ENCODE results near the gene PLXNB3. TPM values are rescaled to one million over a fixed set of nuclear protein-coding genes. Genes with fewer than 3 reads are reported as not detected.
"Not testable (repeated sequence)": the region's sequence is repeated elsewhere in the genome, so short reads cannot be mapped to it uniquely, and the experiment has no call there.

PLXNB3 gene
- total RNA-seq, 1 experiment from 2014 or later = 2.3 TPM

DNA sequence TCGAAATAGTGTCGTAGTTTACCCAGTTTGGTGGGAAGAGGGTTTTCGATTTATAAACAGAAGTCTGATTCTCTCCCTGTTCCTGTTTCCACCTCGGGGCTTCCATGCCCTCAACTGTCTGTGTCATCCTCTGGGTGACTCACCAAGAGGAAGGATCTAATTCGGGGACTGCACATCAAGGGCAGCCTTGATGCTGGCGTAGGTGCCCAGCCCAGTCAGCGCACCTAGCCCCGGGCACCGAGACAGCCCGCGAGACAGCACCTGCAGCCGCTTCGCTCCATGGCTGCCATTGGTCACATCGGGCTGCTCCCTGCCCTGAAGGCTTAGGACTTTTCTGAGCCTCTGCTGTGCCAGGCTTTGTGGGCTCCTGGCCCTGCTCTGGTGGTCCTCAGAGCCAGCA, 31.6 kb upstream of the PLXNB3 start:
- peak; percentile 28 for DNase-seq (ENCODE audit: low read depth)

DNA sequence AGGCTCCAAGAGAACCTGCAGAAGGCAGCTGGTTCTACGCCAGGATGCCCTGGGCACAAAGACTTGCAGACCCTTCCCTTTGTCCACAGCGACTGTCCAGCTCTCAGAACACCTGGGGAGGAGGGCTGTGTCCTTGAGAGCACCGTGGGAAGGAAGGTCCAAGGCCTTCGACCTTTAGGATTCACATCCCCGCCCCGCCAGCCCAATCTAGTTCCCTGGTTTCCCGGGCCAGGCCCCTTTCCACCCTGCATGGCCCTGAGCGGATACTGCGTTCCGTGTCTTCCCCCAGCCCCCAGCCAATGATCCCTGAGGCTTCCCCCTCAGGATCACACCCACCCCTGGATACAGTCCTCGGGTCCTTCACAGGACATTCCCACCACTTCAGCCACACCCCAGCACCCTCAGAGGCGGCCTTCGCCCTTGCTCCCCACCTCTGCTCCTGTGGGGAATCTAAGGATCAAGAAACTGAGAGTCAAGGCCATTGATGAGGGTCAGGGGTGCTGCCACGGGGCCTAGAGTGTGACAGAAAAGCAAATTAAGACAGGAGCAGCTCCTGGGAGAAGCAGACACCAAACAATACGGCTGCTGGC, 30.3 kb upstream of the PLXNB3 start:
- DNase-seq (ENCODE audit: low read depth) = no peak

DNA sequence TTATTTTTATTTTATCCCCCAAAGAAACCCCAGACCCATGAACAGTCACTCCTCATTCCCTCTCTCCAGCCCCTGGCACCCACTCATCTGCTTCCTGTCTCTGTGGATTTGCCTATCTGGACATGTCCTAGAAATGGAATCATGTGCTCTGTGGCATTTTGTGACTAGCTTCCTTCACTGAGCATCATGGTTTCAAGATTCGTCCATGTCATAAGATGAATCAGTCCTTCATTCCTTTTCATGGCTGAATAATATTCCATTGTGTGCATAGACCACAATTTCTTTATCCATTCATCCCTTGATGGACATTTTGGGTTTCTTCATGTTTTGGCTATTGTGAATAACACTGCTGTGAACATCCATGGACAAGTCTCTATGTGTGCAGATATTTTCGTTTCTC, 29.2 kb upstream of the PLXNB3 start:
- DNase-seq (ENCODE audit: low read depth) = no peak

DNA sequence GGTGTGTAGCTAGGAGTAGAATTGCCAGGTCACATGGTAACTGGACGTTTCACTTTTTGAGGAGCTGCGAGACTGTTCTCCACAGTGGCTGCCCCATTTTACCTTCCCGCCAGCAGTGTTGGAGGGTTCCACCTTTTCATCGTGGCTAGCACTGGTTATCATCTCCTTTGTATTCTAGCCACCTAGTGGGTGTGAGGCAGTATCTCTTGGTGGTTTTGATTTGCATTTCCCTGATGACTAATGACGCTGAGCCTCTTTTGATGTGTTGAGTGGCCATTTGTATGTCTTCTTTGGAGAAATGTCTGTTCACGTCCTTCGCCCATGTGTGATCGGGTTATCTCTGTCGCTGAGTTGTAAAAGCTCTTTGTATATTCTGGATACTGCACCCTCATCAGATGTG, 28.8 kb upstream of the PLXNB3 start:
- DNase-seq (ENCODE audit: low read depth) = peak; percentile 24

DNA sequence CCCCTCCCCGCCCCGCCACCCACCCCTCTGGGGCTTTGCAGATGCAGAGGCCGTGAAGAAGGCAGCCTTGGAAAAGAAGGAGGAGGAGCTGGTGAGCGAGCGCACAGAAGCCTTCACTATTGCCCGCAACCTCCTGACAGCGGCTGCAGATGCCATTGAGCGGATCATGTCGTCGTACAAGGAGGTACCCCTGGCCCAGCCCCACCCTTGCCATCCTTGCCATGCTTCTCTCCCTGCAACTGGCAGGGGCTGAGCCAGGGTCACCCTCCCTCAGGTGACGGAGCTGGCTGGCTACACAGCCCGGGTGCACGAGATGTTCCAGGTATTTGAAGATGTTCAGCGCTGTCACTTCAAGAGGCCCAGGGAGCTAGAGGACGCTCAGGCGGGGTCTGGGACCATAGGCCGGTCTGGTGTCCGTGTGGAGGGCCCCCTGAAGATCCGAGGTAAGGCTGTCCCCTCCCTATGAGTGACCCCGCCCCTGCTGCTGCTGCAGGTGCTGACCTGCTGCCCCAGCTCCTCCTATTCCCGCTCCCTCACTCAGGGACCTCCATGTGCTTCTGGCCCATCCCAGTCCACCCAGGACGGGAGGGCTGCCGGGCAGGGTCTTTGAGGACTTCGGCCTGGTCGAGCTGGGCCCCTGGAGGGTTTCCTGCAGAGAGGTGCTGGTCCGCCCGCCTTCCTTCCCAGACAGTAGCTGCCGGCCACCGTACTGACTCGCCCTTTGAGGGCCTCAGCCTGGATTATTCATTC, 27.8 kb upstream of the PLXNB3 start:
- DNase-seq (ENCODE audit: low read depth) = no peak

DNA sequence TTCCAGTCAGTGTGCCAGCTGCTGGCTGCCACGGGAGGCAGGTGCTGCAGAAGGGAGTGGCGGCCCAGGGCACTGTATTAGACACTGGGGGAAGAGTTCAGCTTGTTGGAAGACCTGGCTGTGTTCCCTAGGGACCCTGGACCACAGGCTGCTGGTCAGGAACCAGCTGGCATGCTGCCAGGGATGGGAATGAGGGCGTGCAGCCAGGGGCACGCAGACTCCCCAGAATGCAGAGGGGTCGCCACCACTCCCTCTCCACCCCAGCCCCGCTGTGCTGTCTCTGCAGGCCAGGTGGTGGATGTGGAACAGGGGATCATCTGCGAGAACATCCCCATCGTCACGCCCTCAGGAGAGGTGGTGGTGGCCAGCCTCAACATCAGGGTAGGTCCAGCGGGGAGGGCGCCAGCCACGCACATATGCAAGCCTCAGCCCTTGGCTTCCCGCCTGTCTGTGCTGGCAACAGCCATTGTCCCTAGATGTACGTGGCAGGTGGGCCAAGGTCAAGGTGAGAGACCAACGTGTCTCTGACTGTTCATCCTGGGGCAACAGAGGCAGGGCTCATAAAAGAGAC, 27.1 kb upstream of the PLXNB3 start:
- no peak for DNase-seq (ENCODE audit: low read depth)

DNA sequence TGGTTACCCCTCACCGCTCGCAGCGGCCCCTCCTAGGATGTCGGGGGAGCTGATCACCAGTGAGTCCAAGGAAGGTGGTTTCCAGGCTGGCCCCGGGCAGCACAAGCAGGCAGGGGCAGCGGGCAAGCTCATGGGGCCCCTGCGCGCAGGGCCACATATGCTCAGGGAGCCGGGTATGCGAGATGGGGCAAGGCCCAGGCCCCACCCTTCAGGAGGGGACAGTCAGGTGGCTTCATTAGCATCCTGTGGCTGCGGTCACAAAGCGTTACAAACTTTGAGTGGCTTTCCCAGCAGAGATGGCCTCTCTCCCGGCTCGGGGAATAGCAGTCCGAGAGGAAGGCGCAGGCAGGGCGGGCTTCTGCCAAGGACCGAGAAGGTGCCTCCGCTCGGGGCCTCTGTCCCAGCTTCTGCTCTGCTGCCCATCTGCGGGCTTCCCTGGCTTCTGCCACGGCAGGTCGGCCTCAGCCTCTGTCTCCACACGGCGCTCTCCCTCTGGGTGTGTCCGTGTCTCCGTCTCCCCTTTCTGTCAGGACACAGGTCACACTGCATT, 25.9 kb upstream of the PLXNB3 start:
- DNase-seq (ENCODE audit: low read depth) = no peak

DNA sequence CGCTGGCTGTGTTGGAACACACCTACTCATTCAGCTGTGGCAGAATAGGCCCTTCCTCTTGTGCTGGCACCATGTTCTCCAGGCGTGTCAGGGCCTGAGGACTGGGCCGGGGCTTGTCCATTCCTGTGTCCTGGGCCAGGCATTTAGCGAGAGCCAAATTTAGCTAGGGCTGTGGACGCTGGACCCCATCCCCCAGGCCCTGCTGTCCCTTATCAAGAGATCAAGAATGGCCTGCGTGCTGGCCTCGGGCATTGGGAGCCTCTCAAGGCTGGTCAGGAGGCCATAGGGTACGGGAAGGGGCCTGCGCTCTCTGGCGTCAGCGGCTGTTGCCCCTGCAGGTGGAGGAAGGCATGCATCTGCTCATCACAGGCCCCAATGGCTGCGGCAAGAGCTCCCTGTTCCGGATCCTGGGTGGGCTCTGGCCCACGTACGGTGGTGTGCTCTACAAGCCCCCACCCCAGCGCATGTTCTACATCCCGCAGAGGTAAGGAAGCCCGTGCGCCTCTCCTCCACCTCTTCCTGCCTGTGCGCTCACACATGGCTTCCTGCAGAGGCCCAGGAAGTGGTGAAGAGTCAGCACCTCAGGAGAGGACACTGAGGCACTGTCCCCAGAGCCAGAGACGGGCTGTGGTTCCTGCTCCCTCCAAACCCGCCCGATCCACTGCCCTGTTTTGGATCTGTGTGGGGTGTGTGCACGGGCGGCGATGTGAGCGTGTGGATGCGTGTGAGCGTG, 24.1 kb upstream of the PLXNB3 start:
- DNase-seq (ENCODE audit: low read depth) = no peak

DNA sequence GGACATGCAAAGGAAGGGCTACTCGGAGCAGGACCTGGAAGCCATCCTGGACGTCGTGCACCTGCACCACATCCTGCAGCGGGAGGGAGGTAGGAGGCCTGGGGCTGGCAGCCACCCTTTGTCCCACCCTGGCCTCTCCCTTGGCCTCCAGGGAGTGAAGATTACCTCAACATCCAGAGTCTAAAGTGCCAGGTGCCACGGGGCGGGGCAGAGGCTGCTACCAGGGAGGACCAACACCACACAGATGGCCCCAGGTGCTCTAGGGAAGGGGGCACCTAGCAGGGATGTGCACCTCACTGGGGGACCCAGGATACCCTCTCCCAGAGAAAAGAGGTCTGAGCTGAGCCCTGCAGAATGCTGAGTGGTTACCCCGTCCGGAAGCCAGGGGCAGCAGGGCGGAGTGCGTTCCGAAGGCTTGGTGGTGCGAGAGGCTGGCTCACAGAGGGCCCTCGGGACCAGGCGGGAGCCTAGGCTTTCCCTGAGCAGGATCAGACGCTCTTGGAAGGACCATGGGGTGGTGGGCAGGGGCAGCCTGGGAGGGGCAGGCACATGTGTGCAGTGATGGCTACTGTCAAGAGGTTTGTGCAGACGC, 23.3 kb upstream of the PLXNB3 start:
- DNase-seq (ENCODE audit: low read depth) = no peak

DNA sequence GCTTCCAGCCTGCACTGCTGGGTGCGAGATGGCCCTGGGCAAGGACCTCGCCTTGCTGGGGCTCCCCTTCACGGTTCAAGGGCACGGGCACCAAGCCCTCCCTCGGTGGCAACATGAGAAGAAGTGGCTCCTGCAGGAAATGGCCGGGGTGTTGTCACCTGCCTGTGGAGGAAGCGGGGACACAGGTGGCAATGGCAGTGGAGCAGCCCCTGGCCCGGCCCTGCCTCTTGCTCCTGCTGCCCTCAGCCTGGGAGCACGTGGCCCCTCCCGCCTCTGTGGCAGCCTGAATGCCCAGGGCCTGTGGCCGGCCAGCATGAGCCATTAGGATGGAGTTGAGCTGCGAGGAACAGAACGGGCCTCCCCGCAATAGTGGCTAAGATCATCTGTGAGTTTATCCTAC, 22.6 kb upstream of the PLXNB3 start:
- no peak for DNase-seq (ENCODE audit: low read depth)

DNA sequence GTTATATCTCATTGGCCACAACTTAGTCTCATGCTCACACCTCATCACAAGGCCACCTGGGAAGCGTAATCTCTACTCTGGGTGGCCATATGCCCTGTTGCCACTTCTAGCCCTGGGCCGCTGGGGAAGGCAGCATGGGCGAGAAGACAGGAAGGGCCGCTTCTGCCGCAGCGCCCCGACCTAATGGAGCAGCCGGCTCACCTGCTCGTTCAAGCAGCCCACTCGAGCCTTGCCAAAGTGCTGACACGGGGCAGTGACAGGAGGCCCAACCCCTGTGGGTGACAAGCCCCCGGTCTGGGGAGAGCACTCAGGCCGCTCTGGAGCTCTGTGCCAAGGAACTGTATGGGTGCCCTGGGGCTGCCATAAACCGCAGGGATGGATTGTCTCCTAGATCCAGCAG, 21.9 kb upstream of the PLXNB3 start:
- DNase-seq (ENCODE audit: low read depth) = not testable (repeated sequence)

DNA sequence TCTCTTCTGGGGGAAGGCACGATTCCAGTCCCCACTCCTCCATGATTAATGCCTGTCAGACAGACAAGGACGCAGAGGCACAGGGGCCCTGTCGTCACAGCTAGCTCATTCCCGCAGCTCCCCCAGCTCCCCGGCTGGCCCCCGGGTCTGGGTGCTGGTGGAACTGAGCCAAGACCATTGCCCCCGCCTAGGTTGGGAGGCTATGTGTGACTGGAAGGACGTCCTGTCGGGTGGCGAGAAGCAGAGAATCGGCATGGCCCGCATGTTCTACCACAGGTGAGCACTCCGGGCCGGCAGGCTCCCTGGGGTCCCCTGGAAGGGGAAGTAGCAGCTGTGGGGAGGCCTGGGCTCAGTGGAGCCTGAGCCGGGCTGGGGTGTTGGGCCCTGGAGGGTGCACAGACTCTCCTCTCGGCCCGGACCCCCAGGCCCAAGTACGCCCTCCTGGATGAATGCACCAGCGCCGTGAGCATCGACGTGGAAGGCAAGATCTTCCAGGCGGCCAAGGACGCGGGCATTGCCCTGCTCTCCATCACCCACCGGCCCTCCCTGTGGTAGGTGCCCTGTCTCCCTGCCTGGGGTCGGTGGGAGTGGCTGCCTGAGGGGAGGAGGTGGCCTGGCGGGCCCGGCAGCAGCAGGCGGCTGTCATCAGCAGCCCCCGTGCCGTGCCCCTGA, 21.1 kb upstream of the PLXNB3 start:
- DNase-seq (ENCODE audit: low read depth) = not testable (repeated sequence)

DNA sequence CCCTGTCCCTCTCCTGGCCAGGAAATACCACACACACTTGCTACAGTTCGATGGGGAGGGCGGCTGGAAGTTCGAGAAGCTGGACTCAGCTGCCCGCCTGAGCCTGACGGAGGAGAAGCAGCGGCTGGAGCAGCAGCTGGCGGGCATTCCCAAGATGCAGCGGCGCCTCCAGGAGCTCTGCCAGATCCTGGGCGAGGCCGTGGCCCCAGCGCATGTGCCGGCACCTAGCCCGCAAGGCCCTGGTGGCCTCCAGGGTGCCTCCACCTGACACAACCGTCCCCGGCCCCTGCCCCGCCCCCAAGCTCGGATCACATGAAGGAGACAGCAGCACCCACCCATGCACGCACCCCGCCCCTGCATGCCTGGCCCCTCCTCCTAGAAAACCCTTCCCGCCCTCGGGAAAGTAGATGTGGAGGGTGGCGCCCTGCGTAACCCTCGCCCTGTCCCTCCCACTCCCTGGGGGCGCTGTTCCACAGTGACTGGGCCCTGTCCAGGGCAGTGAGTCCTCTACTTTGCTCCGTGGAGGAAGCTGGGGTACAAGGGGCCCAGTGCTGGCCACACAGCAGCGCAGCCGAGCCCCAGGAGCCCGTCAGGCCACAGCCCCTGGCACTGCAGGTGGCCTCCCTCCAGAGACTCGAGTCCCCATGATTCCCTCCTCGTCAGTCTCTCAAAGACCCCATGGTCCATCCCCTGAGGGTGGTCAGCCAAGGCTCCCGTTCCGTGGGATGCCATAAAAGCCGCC, 20.4 kb upstream of the PLXNB3 start:
- DNase-seq (ENCODE audit: low read depth) = not testable (repeated sequence)

DNA sequence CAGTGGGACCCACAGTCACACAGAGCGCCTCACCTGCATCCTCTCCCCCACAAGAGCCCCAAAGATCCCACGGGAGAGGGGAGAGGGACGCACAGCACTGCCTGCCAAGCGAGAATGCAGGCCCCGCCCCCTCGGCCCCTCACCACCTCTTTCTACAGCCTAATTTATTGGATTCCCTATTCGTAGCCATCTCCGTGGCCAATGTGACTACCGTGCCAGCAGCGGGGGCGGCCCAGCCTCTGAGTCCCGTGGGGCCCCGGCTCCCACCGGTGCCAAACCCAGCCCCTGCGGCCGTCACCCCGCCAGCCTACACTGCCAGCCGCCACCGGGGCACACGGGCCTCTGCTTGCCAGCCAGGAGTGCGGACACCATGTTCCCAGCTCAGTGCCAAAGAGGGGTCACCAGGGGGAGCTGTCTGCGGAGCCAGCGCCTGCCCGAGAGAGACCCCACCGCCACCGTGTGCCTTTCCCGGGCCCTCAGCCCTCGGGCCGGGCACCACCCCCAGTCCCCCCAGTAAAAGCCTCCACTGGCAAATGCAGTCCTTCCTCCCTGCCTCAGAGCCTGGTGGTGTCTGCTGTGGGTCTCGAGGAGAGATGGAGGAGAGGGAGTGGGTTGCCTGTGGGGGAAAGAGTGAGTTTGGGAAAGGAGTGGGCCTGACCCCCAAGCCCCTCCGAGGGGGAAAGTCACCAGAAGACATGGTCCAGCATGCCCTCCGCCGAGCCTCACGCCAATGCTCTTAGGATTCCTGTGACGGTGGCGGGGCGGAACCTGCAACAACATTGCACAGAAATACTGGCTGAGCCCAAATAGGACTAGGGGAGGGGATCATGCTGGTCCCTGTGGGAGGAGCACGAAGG, 19.6 kb upstream of the PLXNB3 start:
- DNase-seq (ENCODE audit: low read depth) = no peak

DNA sequence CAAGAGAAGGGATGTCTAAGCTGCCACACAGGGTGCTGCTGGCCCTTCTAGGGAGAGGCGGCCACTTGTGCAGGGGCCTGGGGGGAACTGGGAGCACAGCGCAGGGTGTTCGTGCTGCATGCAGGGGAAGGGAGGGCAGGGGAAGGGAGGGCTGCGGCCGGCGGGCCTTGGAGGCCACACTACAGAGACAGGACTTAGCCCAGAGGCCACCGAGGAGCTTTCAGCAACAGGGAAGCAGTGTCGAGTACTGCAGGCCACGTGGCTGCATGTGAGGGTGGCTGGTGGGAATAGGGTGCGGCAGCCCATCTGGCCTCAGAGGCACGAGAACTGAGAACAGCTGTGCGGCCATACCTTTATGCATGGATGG, 19.0 kb upstream of the PLXNB3 start:
- not testable (repeated sequence) for DNase-seq (ENCODE audit: low read depth)

DNA sequence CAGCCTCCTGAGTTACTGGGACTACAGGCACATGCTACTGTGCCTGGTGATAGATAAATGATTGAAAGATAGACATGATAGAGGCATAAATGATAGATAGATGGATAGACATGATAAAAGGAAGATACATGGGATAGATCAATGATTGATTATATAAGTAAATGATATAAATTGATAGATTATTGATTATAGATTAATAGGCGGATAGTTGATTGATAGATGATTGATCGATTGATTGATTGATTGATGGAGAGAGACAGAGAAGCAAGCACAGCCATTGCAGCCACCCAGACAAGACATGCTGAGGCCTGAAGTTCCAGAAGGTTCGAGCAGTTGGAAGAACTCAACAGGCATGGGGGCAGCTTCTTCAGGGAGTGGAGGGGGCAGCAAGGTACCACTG, 17.7 kb upstream of the PLXNB3 start:
- DNase-seq (ENCODE audit: low read depth) = no peak

DNA sequence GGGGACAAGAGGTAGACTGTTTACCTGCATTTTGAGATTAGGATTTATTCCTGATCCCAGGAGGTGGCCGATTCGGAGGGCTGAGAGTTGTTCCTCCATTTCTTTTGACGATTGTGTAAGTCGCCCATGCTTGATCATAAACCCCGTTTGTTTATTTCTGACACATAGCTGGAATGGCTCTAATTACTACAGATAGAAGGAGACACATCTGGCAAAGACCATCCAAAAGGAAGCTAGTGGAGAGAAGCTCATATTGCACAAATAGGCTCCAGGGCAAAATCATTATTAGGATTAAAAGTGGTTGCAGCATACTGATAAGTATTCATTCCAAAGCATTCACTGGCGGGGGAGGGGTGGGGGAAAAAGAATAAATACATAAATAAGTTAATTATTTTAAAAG, 17.1 kb upstream of the PLXNB3 start:
- DNase-seq (ENCODE audit: low read depth) = not testable (repeated sequence)

DNA sequence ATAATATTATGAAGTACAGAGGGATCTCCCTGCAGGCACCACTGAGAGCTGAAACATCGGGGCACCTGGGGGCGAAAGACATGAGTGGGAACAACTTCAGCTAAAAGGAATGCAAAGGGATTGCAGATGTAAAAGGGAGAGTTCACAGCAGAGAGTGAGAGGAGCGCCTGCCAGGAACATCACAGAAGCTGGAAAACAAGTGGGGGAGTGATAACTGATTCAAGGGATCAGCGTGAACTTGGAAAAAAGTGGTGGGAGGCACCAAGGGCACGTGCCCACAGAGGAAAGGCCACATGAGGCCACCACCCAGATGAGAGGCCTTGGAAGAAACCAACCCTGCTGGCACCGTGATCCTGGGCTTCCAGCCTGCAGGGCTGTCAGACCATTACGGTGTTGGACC, 15.0 kb upstream of the PLXNB3 start:
- not testable (repeated sequence) for DNase-seq (ENCODE audit: low read depth)

DNA sequence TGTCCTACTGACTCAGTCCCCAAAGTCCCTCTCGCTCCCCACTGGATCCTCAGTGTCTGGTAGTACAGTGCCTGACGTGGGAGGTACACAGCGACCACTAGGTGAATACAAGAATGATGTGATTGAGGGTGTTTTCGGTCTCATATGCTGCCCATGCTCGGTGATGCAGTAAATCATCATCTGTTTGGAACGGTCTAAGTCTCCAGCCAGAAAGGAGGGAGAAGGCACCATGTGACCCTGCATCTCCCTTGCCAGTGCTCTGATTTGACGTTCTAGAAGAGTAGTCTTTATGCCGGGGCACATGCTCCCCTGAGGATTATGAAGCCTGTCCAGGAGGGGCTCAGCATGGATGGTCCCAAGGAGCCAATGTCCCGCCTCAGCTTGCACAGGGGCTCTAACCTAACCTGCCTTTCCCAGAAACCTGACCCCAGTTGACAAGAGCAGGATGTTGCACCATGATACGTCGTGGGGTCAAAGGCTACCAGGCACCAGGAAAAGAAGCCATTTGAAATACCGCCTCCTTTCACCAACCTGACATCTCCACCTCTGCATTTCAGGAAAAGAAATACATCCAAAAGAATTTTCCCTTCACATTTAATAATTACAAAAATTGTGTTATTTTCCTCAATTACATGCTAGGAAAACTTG, 13.8 kb upstream of the PLXNB3 start:
- DNase-seq (ENCODE audit: low read depth) = no peak
